Lower leg skin (tissue), 4 donors: ENCODE measurements around the gene TMEM30B. TPM values are rescaled to one million over a fixed set of nuclear protein-coding genes. Genes with fewer than 3 reads are reported as not detected.

Experiments used
- DNase-seq, 2 donors: peaks; one replicate each; pipeline ENCODE4 v3.0.0-alpha.2; 2019; ENCODE audit warnings: low spot score in 2 of 2
- H3K4me3 ChIP-seq: fragments of 200-600 bp; sonication (generic); 2 replicates; pipeline ENCODE4 v1.5.1; 2017; ENCODE audit warnings: mild to moderate bottlenecking, low read depth; ENCODE audit not compliant: poor library complexity, severe bottlenecking
- POLR2A ChIP-seq, 2 donors: fragments of 450-650 bp; IDR thresholded peaks; one replicate each; pipeline ENCODE4 v1.6.1; 2016 to 2017; ENCODE audit warnings: antibody characterized with exemption in 2 of 2, mild to moderate bottlenecking in 1 of 2, moderate library complexity in 1 of 2
- WGBS, 2 donors: methylation state at CpG; one replicate each; pipeline ENCODE4 v1.1.5; 2018; 5-methylcytosine and 5-hydroxymethylcytosine counted together
- intact Hi-C: fragments of 100-400 bp; cut with DNase I; formaldehyde crosslinking; loops from one replicate; pipeline ENCODE4 v1.15.0; 2023; ENCODE audit warnings: low total_unique reads
- total RNA-seq, 4 donors: library from RNA; depleted of rRNA; stranded (reverse); fragments of >200 nt; gene quantifications; one replicate each; pipeline ENCODE4 v1.1.0, GENCODE V29; 2016
- TF ChIP-seq, protein P1 (sequence below), 3 donors: fragments of 450-650 bp; IDR thresholded peaks; one replicate each; pipeline ENCODE4 v1.5.1; 2016; ENCODE audit warnings: antibody characterized with exemption in 3 of 3, mild to moderate bottlenecking in 3 of 3, moderate library complexity in 2 of 3

TMEM30B gene
- total RNA-seq, 4 donors from 2014 or later, result 25.1 to 43.6 (median 34.8) TPM

- no peak for TF ChIP-seq POLR2A (IDR thresholded peaks at IDR 0.05)
- TF ChIP-seq, protein P1, sequence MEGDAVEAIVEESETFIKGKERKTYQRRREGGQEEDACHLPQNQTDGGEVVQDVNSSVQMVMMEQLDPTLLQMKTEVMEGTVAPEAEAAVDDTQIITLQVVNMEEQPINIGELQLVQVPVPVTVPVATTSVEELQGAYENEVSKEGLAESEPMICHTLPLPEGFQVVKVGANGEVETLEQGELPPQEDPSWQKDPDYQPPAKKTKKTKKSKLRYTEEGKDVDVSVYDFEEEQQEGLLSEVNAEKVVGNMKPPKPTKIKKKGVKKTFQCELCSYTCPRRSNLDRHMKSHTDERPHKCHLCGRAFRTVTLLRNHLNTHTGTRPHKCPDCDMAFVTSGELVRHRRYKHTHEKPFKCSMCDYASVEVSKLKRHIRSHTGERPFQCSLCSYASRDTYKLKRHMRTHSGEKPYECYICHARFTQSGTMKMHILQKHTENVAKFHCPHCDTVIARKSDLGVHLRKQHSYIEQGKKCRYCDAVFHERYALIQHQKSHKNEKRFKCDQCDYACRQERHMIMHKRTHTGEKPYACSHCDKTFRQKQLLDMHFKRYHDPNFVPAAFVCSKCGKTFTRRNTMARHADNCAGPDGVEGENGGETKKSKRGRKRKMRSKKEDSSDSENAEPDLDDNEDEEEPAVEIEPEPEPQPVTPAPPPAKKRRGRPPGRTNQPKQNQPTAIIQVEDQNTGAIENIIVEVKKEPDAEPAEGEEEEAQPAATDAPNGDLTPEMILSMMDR (IDR thresholded peaks at IDR 0.05), result no peak
- no peak overlapping the region for H3K4me3 ChIP-seq
- DNase-seq, result no peak
- WGBS, 2 donors, result 63 to 80% methylated on average over 7 of the region's 7 CpGs
- intact Hi-C loops, result no loop called here
Measured at GRCh38 chr14:61287196-61287595, 6.1 kb upstream of the TMEM30B start.

- 85 to 89% methylated on average over 4 of the region's 4 CpGs for WGBS, 2 donors
- intact Hi-C loops, result no loop called here
Measured at GRCh38 chr14:61285364-61285763, 4.2 kb upstream of the TMEM30B start.

GRCh38 chr14:61284001-61284400, 2.9 kb upstream of the TMEM30B start:
- H3K4me3 ChIP-seq, result no peak overlapping the region
- 83 to 85% methylated on average over 3 of the region's 3 CpGs for WGBS, 2 donors
- no peak for TF ChIP-seq POLR2A (IDR thresholded peaks at IDR 0.05)
- TF ChIP-seq, protein P1 (IDR thresholded peaks at IDR 0.05), result no peak
- no peak for DNase-seq
- intact Hi-C loops, result no loop called here

More at GRCh38 chr14:61285364-61285763, 4.2 kb upstream of the TMEM30B start:
- H3K4me3 ChIP-seq, result no peak overlapping the region
- TF ChIP-seq, protein P1 (IDR thresholded peaks at IDR 0.05), result no peak
- TF ChIP-seq POLR2A (IDR thresholded peaks at IDR 0.05), result no peak
- no peak for DNase-seq

GRCh38 chr14:61282746-61283145, 1.6 kb upstream of the TMEM30B start:
- H3K4me3 ChIP-seq, result no peak overlapping the region
- peak in 1 of 2 donors; percentile 3 for DNase-seq
- WGBS, 2 donors, result 69 to 73% methylated on average over 2 of the region's 2 CpGs
- intact Hi-C loops, result no loop called here
- TF ChIP-seq, protein P1 (IDR thresholded peaks at IDR 0.05), result no peak
- no peak for TF ChIP-seq POLR2A (IDR thresholded peaks at IDR 0.05)

DNA sequence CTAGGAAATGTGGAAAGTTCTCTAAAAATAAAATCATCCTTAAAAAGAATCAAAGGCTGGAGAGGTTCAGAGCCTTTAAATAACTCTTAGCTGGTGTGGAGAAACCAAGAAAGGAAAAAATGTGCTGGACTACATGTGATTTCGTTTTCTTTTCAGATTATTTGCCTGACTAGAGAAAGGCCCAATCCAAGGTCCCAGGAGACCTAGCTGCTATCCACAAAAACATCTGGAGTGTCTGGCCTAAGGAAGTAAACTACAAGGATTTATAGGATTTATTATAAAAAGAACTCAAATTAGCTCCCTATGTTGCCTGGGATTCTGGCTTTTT, 774 bp upstream of the TMEM30B start:
- intact Hi-C loops, result no loop called here
- peak; percentile 17 to 40 for DNase-seq
- H3K4me3 ChIP-seq, result no peak overlapping the region
- 22 to 24% methylated on average over 1 of the region's 1 CpG for WGBS, 2 donors
- TF ChIP-seq, protein P1 (IDR thresholded peaks at IDR 0.05), result no peak
- no peak for TF ChIP-seq POLR2A (IDR thresholded peaks at IDR 0.05)

GRCh38 chr14:61280526-61281185, 482 bp downstream of the TMEM30B start:
- H3K4me3 ChIP-seq, result peak overlapping the region; percentile 75
- TF ChIP-seq POLR2A (IDR thresholded peaks at IDR 0.05), result no peak
- TF ChIP-seq, protein P1 (IDR thresholded peaks at IDR 0.05), result no peak
- peak; percentile 42 to 92 for DNase-seq
- intact Hi-C loops, result no loop called here
- 0 to 3% methylated on average over 57 to 60 of the region's 81 CpGs for WGBS, 2 donors
